GM19438 (cell line): ENCODE measurements around the gene ASIC4.

ENCODE experiments used
- ATAC-seq: cut with Tn5 transposase; IDR thresholded peaks from one replicate; pipeline ENCODE4 v1.9.1; 2021; ENCODE audit warnings: low read depth; ENCODE audit not compliant: unreplicated experiment

The ASIC4 gene

GRCh38 chr2:219548990-219549389 is 34.7 kb downstream of the ASIC4 start:
- no peak for ATAC-seq

GRCh38 chr2:219549619-219550018 is 35.3 kb downstream of the ASIC4 start:
- no peak for ATAC-seq

GRCh38 chr2:219551441-219552381 is 37.4 kb downstream of the ASIC4 start:
- peak; percentile 37 for ATAC-seq

- peak; percentile 92 for ATAC-seq
These were observed 38.3 kb downstream of the ASIC4 start for GRCh38 chr2:219552382-219553167.

- no peak for ATAC-seq
These were observed 38.8 kb downstream of the ASIC4 start for GRCh38 chr2:219553168-219553417.

GRCh38 chr2:219553463-219553963 is 39.2 kb downstream of the ASIC4 start:
- ATAC-seq, result no peak

- ATAC-seq, result no peak
These were observed 40.1 kb downstream of the ASIC4 start for GRCh38 chr2:219554350-219554749.

GRCh38 chr2:219555956-219556355 is 41.7 kb downstream of the ASIC4 start:
- ATAC-seq, result no peak

- no peak for ATAC-seq
These were observed 42.1 kb downstream of the ASIC4 start for GRCh38 chr2:219556413-219556812.

GRCh38 chr2:219557320-219557719 is 43.0 kb downstream of the ASIC4 start:
- no peak for ATAC-seq

GRCh38 chr2:219557791-219558785 is 43.8 kb downstream of the ASIC4 start:
- no peak for ATAC-seq

- ATAC-seq, result no peak
These were observed 45.1 kb downstream of the ASIC4 start for GRCh38 chr2:219559156-219559915.

GRCh38 chr2:219560037-219560892 is 46.0 kb downstream of the ASIC4 start:
- no peak for ATAC-seq

GRCh38 chr2:219560893-219561178 is 46.6 kb downstream of the ASIC4 start:
- no peak for ATAC-seq

GRCh38 chr2:219561179-219562048 is 47.1 kb downstream of the ASIC4 start:
- no peak for ATAC-seq

GRCh38 chr2:219562049-219563020 is 48.1 kb downstream of the ASIC4 start:
- ATAC-seq, result no peak
